Epidermal melanocyte (primary cell): ENCODE data around the gene GCH1.
"Not testable (repeated sequence)": the region's sequence is repeated elsewhere in the genome, so short reads cannot be mapped to it uniquely, and the experiment has no call there.

ENCODE experiments used
- DNase-seq: peaks from one replicate; pipeline ENCODE4 v3.0.0; 2011; ENCODE audit warnings: low spot score; ENCODE audit not compliant: insufficient read length

Gene GCH1

GRCh38 chr14:54870154-54871090, 32.2 kb downstream of the GCH1 start:
- not testable (repeated sequence) for DNase-seq

GRCh38 chr14:54867011-54867410, 35.6 kb downstream of the GCH1 start:
- DNase-seq: no peak

GRCh38 chr14:54866588-54866987, 36.0 kb downstream of the GCH1 start:
- DNase-seq: no peak

GRCh38 chr14:54864526-54864925, 38.1 kb downstream of the GCH1 start:
- no peak for DNase-seq

GRCh38 chr14:54857830-54858269, 44.8 kb downstream of the GCH1 start:
- DNase-seq: no peak

- DNase-seq: no peak
Observed at GRCh38 chr14:54856152-54856551, 46.5 kb downstream of the GCH1 start.

GRCh38 chr14:54854181-54854580, 48.4 kb downstream of the GCH1 start:
- no peak for DNase-seq

- no peak for DNase-seq
Observed at GRCh38 chr14:54853339-54853738, 49.3 kb downstream of the GCH1 start.

- DNase-seq: no peak
Observed at GRCh38 chr14:54852215-54852614, 50.4 kb downstream of the GCH1 start.

- DNase-seq: no peak
Observed at GRCh38 chr14:54848910-54849309, 53.7 kb downstream of the GCH1 start.

GRCh38 chr14:54845641-54846040, 57.0 kb downstream of the GCH1 start:
- DNase-seq: no peak

- no peak for DNase-seq
Observed at GRCh38 chr14:54844479-54844878, 58.1 kb downstream of the GCH1 start.

- DNase-seq: no peak
Observed at GRCh38 chr14:54840798-54841197, 61.8 kb downstream of the GCH1 start.

- DNase-seq: no peak
Observed at GRCh38 chr14:54840336-54840735, 62.3 kb downstream of the GCH1 start.

GRCh38 chr14:54839701-54840119, 62.9 kb downstream of the GCH1 start:
- DNase-seq: no peak

GRCh38 chr14:54838931-54839512, 63.6 kb downstream of the GCH1 start:
- DNase-seq: no peak

GRCh38 chr14:54837508-54838149, 65.0 kb downstream of the GCH1 start:
- no peak for DNase-seq

GRCh38 chr14:54836231-54836630, 66.4 kb downstream of the GCH1 start:
- no peak for DNase-seq

GRCh38 chr14:54834727-54835126, 67.9 kb downstream of the GCH1 start:
- DNase-seq: no peak

- no peak for DNase-seq
Observed at GRCh38 chr14:54834081-54834480, 68.5 kb downstream of the GCH1 start.

- DNase-seq: no peak
Observed at GRCh38 chr14:54830650-54831049, 72.0 kb downstream of the GCH1 start.
